Kidney epithelial cell (primary cell): Measurements from ENCODE around the gene EPO. TPM values are rescaled to one million over a fixed set of nuclear protein-coding genes. Genes with fewer than 3 reads are reported as not detected.

Source experiments
- DNase-seq: peaks from one replicate; pipeline ENCODE4 v3.0.0-alpha.2; 2010; ENCODE audit warnings: low read depth
- H3K27me3 ChIP-seq: 2 replicates; pipeline ENCODE4 v1.6.0; 2011; ENCODE audit warnings: low read length; ENCODE audit not compliant: control insufficient read depth, insufficient read depth
- H3K36me3 ChIP-seq: 2 replicates; pipeline ENCODE4 v1.5.1; 2011; ENCODE audit warnings: low read length; ENCODE audit not compliant: control insufficient read depth, insufficient read depth
- H3K4me3 ChIP-seq: 2 replicates; pipeline ENCODE4 v1.5.1; 2011; ENCODE audit warnings: low read depth, mild to moderate bottlenecking, control low read depth, low read length
- total RNA-seq: library from RNA; depleted of rRNA; stranded (reverse); fragments of >200 nt; gene quantifications from 2 replicates; pipeline ENCODE4 v1.2.3, GENCODE V29; 2015
- TF ChIP-seq, protein P1 (sequence below): IDR thresholded peaks from 2 replicates; pipeline ENCODE4 v1.5.1; 2011; ENCODE audit warnings: mild to moderate bottlenecking, moderate library complexity, low read length, control low read depth, inconsistent platforms; ENCODE audit not compliant: insufficient read depth, poor library complexity, severe bottlenecking

The EPO gene
- total RNA-seq, 1 donor from 2014 or later = not detected

DNA sequence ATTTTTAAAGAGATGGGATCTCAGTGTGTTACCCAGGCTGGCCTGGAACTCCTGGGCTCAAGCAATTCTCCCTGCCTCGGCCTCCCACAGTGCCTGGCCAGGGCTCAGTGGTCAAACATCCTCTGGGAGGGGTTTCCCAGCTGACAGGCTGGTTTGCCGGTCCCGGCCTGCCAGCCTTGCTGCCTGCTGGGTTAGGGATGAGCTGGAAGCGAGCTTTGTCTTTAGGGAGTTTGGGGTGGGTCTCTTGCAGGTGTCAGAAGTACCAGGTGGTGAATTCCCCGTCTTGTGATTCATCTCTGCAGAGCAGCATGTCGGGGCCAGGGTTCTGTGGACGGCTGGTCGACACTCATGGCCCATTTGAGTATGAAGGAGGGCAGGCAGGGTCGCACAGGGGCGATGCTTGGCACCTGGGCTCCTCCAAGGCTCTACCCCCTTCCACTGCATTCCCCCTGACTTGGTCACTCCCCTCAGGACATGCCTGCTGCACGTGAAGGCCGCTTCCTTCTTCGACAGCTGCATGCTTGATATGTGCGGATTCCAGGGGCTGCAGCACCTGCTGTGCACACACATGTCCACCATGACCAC lies 43.4 kb downstream of the EPO start:
- no peak for DNase-seq
- no peak overlapping the region for H3K4me3 ChIP-seq
- peaks cover 15% of the 10 kb centered on the region for H3K27me3 ChIP-seq
- TF ChIP-seq, protein P1, sequence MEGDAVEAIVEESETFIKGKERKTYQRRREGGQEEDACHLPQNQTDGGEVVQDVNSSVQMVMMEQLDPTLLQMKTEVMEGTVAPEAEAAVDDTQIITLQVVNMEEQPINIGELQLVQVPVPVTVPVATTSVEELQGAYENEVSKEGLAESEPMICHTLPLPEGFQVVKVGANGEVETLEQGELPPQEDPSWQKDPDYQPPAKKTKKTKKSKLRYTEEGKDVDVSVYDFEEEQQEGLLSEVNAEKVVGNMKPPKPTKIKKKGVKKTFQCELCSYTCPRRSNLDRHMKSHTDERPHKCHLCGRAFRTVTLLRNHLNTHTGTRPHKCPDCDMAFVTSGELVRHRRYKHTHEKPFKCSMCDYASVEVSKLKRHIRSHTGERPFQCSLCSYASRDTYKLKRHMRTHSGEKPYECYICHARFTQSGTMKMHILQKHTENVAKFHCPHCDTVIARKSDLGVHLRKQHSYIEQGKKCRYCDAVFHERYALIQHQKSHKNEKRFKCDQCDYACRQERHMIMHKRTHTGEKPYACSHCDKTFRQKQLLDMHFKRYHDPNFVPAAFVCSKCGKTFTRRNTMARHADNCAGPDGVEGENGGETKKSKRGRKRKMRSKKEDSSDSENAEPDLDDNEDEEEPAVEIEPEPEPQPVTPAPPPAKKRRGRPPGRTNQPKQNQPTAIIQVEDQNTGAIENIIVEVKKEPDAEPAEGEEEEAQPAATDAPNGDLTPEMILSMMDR = no peak
- H3K36me3 ChIP-seq = no peaks in the 10 kb centered on the region

- no peak for DNase-seq
- TF ChIP-seq, protein P1 = no peak
- peaks cover 14% of the 10 kb centered on the region for H3K27me3 ChIP-seq
- H3K36me3 ChIP-seq = no peaks in the 10 kb centered on the region
- no peak overlapping the region for H3K4me3 ChIP-seq
These were observed 44.6 kb downstream of the EPO start for GRCh38 chr7:100764841-100765240.

DNA sequence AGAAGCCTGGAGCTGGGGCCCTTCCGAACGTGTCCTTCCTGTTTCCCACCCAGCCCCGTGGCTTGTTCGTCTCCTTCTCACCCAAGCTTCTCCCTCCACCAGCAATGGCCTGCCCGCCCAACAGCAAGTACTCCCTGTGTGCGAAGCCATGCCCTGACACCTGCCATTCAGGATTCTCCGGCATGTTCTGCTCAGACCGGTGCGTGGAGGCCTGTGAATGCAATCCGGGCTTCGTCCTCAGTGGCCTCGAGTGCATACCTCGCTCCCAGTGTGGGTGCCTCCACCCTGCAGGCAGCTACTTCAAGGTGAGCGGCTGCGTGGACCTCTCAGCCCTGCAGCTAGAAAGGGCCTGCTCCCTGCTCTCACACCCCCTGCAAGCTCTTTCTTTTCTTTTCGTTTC lies 45.0 kb downstream of the EPO start:
- TF ChIP-seq, protein P1 = no peak

DNA sequence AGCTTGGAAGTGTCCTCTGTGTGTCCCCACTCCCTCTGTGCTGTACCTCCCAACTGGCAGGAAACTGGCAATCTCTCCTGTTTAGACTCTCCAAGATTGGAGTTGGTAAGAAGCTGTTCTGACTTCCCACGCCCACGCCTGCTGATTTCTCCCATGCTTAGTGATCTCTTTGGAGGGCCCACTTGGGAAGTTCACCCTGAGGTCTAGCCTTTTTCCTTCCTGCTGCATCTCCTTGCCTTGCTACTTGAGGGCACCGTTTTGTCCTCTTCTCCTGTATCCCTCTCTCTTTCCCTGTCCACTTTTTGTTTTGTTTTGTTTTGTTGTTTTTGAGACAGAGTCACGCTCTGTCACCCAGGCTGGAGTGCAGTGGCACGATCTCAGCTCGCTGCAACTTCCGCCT lies 48.5 kb downstream of the EPO start:
- no peak for DNase-seq
- Histone ChIP-seq H3K27me3 (peaks cover 10% of the 10 kb centered on the region), H3K4me3 (no peak overlapping the region), H3K36me3 (no peaks in the 10 kb centered on the region)
- TF ChIP-seq, protein P1 = no peak

More for the DNA sequence above, 45.0 kb downstream of the EPO start:
- no peak overlapping the region for H3K4me3 ChIP-seq
- DNase-seq = no peak
- peaks cover 14% of the 10 kb centered on the region for H3K27me3 ChIP-seq
- no peaks in the 10 kb centered on the region for H3K36me3 ChIP-seq

Other genes starting within 250 kb of the EPO start
- 41.6 and 45.3 TPM in 2 replicates for gene TSC22D4, start 241.3 kb upstream of the EPO start, total RNA-seq
- gene NYAP1, start 236.5 kb upstream of the EPO start, total RNA-seq = 0.14 and 0.46 TPM in 2 replicates
- 4.0 and 8.6 TPM in 2 replicates for gene AGFG2, start 181.3 kb upstream of the EPO start, total RNA-seq
- 0.62 TPM in 1 of 2 replicates, not detected in the other for gene SAP25, start 146.6 kb upstream of the EPO start, total RNA-seq
- 69.0 and 85.2 TPM in 2 replicates for gene LRCH4, start 134.3 kb upstream of the EPO start, total RNA-seq
- gene FBXO24, start 134.1 kb upstream of the EPO start, total RNA-seq = 0.55 and 0.79 TPM in 2 replicates
- gene PCOLCE, start 118.1 kb upstream of the EPO start, total RNA-seq = 4.7 and 6.4 TPM in 2 replicates
- gene MOSPD3, start 107.9 kb upstream of the EPO start, total RNA-seq = 14.5 and 23.3 TPM in 2 replicates
- gene TFR2, start 78.9 kb upstream of the EPO start, total RNA-seq = 0.34 and 0.71 TPM in 2 replicates
- gene ACTL6B, start 64.0 kb upstream of the EPO start, total RNA-seq = not detected in 2 replicates
- 330 and 391 TPM in 2 replicates for gene GNB2, start 46.7 kb upstream of the EPO start, total RNA-seq
- gene GIGYF1, start 26.2 kb upstream of the EPO start, total RNA-seq = 23.1 and 23.5 TPM in 2 replicates
- gene POP7, start 14.3 kb upstream of the EPO start, total RNA-seq = 46.1 and 52.8 TPM in 2 replicates
- gene ZAN, start 13.1 kb downstream of the EPO start, total RNA-seq = not detected in 2 replicates
- gene EPHB4, start 107.1 kb downstream of the EPO start, total RNA-seq = 138 TPM in 2 replicates
- gene SLC12A9, start 132.2 kb downstream of the EPO start, total RNA-seq = 15.7 and 18.3 TPM in 2 replicates
- 113 and 114 TPM in 2 replicates for gene TRIP6, start 146.9 kb downstream of the EPO start, total RNA-seq
- 65.9 and 67.9 TPM in 2 replicates for gene SRRT, start 154.6 kb downstream of the EPO start, total RNA-seq
- 1.6 and 4.3 TPM in 2 replicates for gene UFSP1, start 169.2 kb downstream of the EPO start, total RNA-seq
- gene ACHE, start 175.4 kb downstream of the EPO start, total RNA-seq = 1.3 and 6.4 TPM in 2 replicates
- 0.17 and 0.34 TPM in 2 replicates for gene MUC3A, start 229.1 kb downstream of the EPO start, total RNA-seq
- gene MUC12, start 249.1 kb downstream of the EPO start, total RNA-seq = 2.9 and 4.2 TPM in 2 replicates